Small intestine (tissue), 16 donors: Measurements from ENCODE around the gene CENPH. TPM values are rescaled to one million over a fixed set of nuclear protein-coding genes. Genes with fewer than 3 reads are reported as not detected.
"Not testable (repeated sequence)": the region's sequence is repeated elsewhere in the genome, so short reads cannot be mapped to it uniquely, and the experiment has no call there.

Experiments
- DNase-seq, 2 donors: peaks; one replicate each; pipeline versions ENCODE4 v3.0.0 to v3.0.0-alpha.2; 2013
- FAIRE-seq: peaks from 2 replicates; lab custom pipeline; 2012; peaks lifted over from hg19 to GRCh38; lab: Jason Lieb, UNC
- H3K27ac ChIP-seq, 3 donors: one replicate each; pipeline ENCODE4 v1.5.1; 2013; ENCODE audit warnings: low read length in 2 of 3, mild to moderate bottlenecking in 2 of 3, control low read depth in 1 of 3, inconsistent platforms in 1 of 3, low read depth in 1 of 3, moderate library complexity in 1 of 3
- H3K27me3 ChIP-seq, 3 donors: one replicate each; pipeline ENCODE4 v1.6.1; 2013; ENCODE audit warnings: low read length in 3 of 3, inconsistent platforms in 1 of 3; ENCODE audit not compliant: control insufficient read depth in 3 of 3, insufficient read depth in 3 of 3
- H3K36me3 ChIP-seq, 3 donors: one replicate each; pipeline ENCODE4 v1.6.1; 2013; ENCODE audit warnings: low read length in 3 of 3, inconsistent platforms in 1 of 3, low read depth in 1 of 3, mild to moderate bottlenecking in 1 of 3, moderate library complexity in 1 of 3; ENCODE audit not compliant: control insufficient read depth in 3 of 3, insufficient read depth in 2 of 3
- H3K4me1 ChIP-seq, 3 donors: one replicate each; pipeline ENCODE4 v1.6.1; 2013; ENCODE audit warnings: low read length in 2 of 3, inconsistent platforms in 1 of 3, low read depth in 1 of 3, mild to moderate bottlenecking in 1 of 3, moderate library complexity in 1 of 3; ENCODE audit not compliant: control insufficient read depth in 3 of 3, insufficient read depth in 2 of 3
- H3K4me3 ChIP-seq, 3 donors: one replicate each; pipeline ENCODE4 v1.5.1; 2013; ENCODE audit warnings: low read length in 3 of 3, control low read depth in 1 of 3, inconsistent platforms in 1 of 3, low read depth in 1 of 3, mild to moderate bottlenecking in 1 of 3, moderate library complexity in 1 of 3
- H3K9me3 ChIP-seq, 2 donors: one replicate each; pipeline ENCODE4 v1.6.1; 2013; ENCODE audit warnings: low read depth in 1 of 2, low read length in 1 of 2; ENCODE audit not compliant: control insufficient read depth in 2 of 2, insufficient read depth in 1 of 2
- WGBS, 3 donors: extraction: QIAGEN DNeasy Blood & Tissue Kit; methylation state at CpG; one replicate each; pipeline ENCODE4 v1.1.7; 2013; 5-methylcytosine and 5-hydroxymethylcytosine counted together
- long read RNA-seq, 10 donors: transcript quantifications; one replicate each; lab custom pipeline, GENCODE V29; 2026
- polyA plus RNA-seq, 4 donors: library from polyadenylated mRNA; stranded (reverse) in 3 of 4; unstranded in 1 of 4; fragments of 200-250 nt in 3 of 4; fragments of 120-200 nt in 1 of 4; gene quantifications; one replicate each; pipeline versions ENCODE4 v1.2.1 to v1.2.3, GENCODE V29; 2013
- donor health status: healthy with polysubstance abuse.
- donor health status: control.
- donor health status: control.
- donor health status: Bipolar disorder and iron deficiency.
- donor health status: healthy.

Gene CENPH
- polyA plus RNA-seq = 10 to 100 TPM in 2 of 4 donors, 1 to 10 TPM in 2; 2.5 to 13.0 (median 8.0) TPM
- long read RNA-seq, donor 1, transcript CENPH-201 (9 exons, 1,389 nt) = major isoform, 11 of 11 reads
- long read RNA-seq, donor 1, partial matches to known transcripts = 0 of 11 reads
- long read RNA-seq, donor 1, other reads (novel, unspliced or antisense) = 0 of 11 reads
- long read RNA-seq, donor 2, partial matches to known transcripts = 0 of 1 reads
- long read RNA-seq, donor 2, other reads (novel, unspliced or antisense) = 0 of 1 reads
- long read RNA-seq, donor 3, partial matches to known transcripts = 0 of 3 reads
- long read RNA-seq, donor 3, other reads (novel, unspliced or antisense) = 0 of 3 reads
- long read RNA-seq, donor 4 = 0 reads
- long read RNA-seq, donor 5, partial matches to known transcripts = 0 of 3 reads
- long read RNA-seq, donor 5, other reads (novel, unspliced or antisense) = 0 of 3 reads
- long read RNA-seq, donor 6, partial matches to known transcripts = 0 of 1 reads
- long read RNA-seq, donor 6, other reads (novel, unspliced or antisense) = 0 of 1 reads
- long read RNA-seq, donor 7, transcript CENPH-201 (9 exons, 1,389 nt) = major isoform, 20 of 30 reads
- long read RNA-seq, donor 7, partial matches to known transcripts = 7 of 30 reads
- long read RNA-seq, donor 7, other reads (novel, unspliced or antisense) = 0 of 30 reads
- long read RNA-seq, donor 8 = 0 reads
- long read RNA-seq, donor 9, partial matches to known transcripts = 0 of 1 reads
- long read RNA-seq, donor 9, other reads (novel, unspliced or antisense) = 0 of 1 reads
- long read RNA-seq, donor 10, transcript CENPH-201 (9 exons, 1,389 nt) = major isoform, 5 of 5 reads
- long read RNA-seq, donor 10, partial matches to known transcripts = 0 of 5 reads
- long read RNA-seq, donor 10, other reads (novel, unspliced or antisense) = 0 of 5 reads

- H3K27me3 ChIP-seq = no peaks in the 10 kb centered on the region
- no peaks in the 10 kb centered on the region for H3K9me3 ChIP-seq
- peaks cover 0 to 5% (median 0%) of the 10 kb centered on the region in 3 donors for H3K36me3 ChIP-seq
- peak within 1 kb of the TSS; percentile 6 to 94 (median 83) for H3K27ac ChIP-seq
- WGBS, 3 donors = 0% methylated on average over 55 of the region's 55 CpGs
- peak within 1 kb of the TSS; percentile 64 to 93 (median 66) for H3K4me3 ChIP-seq
- FAIRE-seq (no peak), DNase-seq (peak; percentile 83 to 96)
- peaks cover 0 to 3% (median 1%) of the 10 kb centered on the region in 3 donors for H3K4me1 ChIP-seq
Observed at GRCh38 chr5:69189162-69190086, at the start of gene CENPH. CENPH (plus strand) TSS chr5:69189583; CDS start chr5:69189635, 52 bp downstream.

GRCh38 chr5:69140239-69140638 lies 49.1 kb upstream of the CENPH start:
- H3K9me3 ChIP-seq, H3K4me1 ChIP-seq, H3K36me3 ChIP-seq, H3K27me3 ChIP-seq, H3K27ac ChIP-seq, H3K4me3 ChIP-seq, FAIRE-seq, DNase-seq: not testable (repeated sequence)
- WGBS, 3 donors = 92 to 96% (median 95%) methylated on average over 4 of the region's 4 CpGs

- Histone ChIP-seq H3K4me1 (no peaks in the 10 kb centered on the region), H3K9me3 (peaks cover 0 to 3% of the 10 kb centered on the region in 2 donors), H3K27me3 (no peaks in the 10 kb centered on the region), H3K27ac (no peak overlapping the region), H3K4me3 (no peak overlapping the region), H3K36me3 (no peaks in the 10 kb centered on the region)
- 79 to 86% (median 85%) methylated on average over 1 of the region's 1 CpG for WGBS, 3 donors
- FAIRE-seq (no peak), DNase-seq (no peak)
Observed at GRCh38 chr5:69140827-69141226, 48.6 kb upstream of the CENPH start.

GRCh38 chr5:69148576-69148975 lies 40.8 kb upstream of the CENPH start:
- H3K27me3 ChIP-seq, H3K4me1 ChIP-seq, H3K36me3 ChIP-seq, FAIRE-seq, H3K9me3 ChIP-seq, H3K4me3 ChIP-seq, DNase-seq, H3K27ac ChIP-seq: not testable (repeated sequence)
- WGBS, 3 donors = 95 to 98% (median 97%) methylated on average over 7 of the region's 7 CpGs

GRCh38 chr5:69148981-69149675 lies 40.3 kb upstream of the CENPH start:
- WGBS, 3 donors = 90 to 100% (median 95%) methylated on average over 2 of the region's 2 CpGs
- Histone ChIP-seq H3K27me3 (no peaks in the 10 kb centered on the region), H3K4me3 (no peak overlapping the region), H3K36me3 (no peaks in the 10 kb centered on the region), H3K9me3 (no peaks in the 10 kb centered on the region), H3K27ac (no peak overlapping the region), H3K4me1 (no peaks in the 10 kb centered on the region)
- FAIRE-seq (no peak), DNase-seq (no peak)

- no peak overlapping the region for H3K4me3 ChIP-seq
- FAIRE-seq (no peak), DNase-seq (no peak)
- no peaks in the 10 kb centered on the region for H3K36me3 ChIP-seq
- H3K27ac ChIP-seq = no peak overlapping the region
- no peaks in the 10 kb centered on the region for H3K4me1 ChIP-seq
- no peaks in the 10 kb centered on the region for H3K27me3 ChIP-seq
- WGBS, 3 donors = 89 to 91% (median 89%) methylated on average over 5 of the region's 5 CpGs
- H3K9me3 ChIP-seq = no peaks in the 10 kb centered on the region
Observed at GRCh38 chr5:69149676-69150010, 39.7 kb upstream of the CENPH start.

GRCh38 chr5:69152731-69153130 lies 36.7 kb upstream of the CENPH start:
- no peaks in the 10 kb centered on the region for H3K9me3 ChIP-seq
- no peaks in the 10 kb centered on the region for H3K36me3 ChIP-seq
- FAIRE-seq (no peak), DNase-seq (no peak)
- WGBS, 3 donors = 73 to 88% (median 83%) methylated on average over 3 of the region's 3 CpGs
- no peak overlapping the region for H3K27ac ChIP-seq
- no peak overlapping the region for H3K4me3 ChIP-seq
- H3K4me1 ChIP-seq = no peaks in the 10 kb centered on the region
- no peaks in the 10 kb centered on the region for H3K27me3 ChIP-seq
